HG03558 (cell line): ENCODE results near the gene UNC13A.

Experiments used
- ATAC-seq: cut with Tn5 transposase; IDR thresholded peaks from one replicate; pipeline ENCODE4 v1.9.1; 2021; ENCODE audit warnings: moderate number of reproducible peaks; ENCODE audit not compliant: unreplicated experiment; ENCODE audit errors: extremely low read depth

Gene UNC13A

GRCh38 chr19:17711851-17712250 lies 23.7 kb upstream of the UNC13A start:
- no peak for ATAC-seq

GRCh38 chr19:17706750-17707181 lies 18.6 kb upstream of the UNC13A start:
- ATAC-seq: no peak

- ATAC-seq: no peak
Measured at GRCh38 chr19:17703824-17704463, 15.8 kb upstream of the UNC13A start.

GRCh38 chr19:17695198-17695597 lies 7.0 kb upstream of the UNC13A start:
- ATAC-seq: no peak

- no peak for ATAC-seq
Measured at GRCh38 chr19:17692566-17692965, 4.4 kb upstream of the UNC13A start.

- ATAC-seq: no peak
Measured at GRCh38 chr19:17688853-17689595, 870 bp upstream of the UNC13A start.

GRCh38 chr19:17687141-17687856 lies 855 bp downstream of the UNC13A start:
- no peak for ATAC-seq

GRCh38 chr19:17686592-17687024 lies 1.5 kb downstream of the UNC13A start:
- no peak for ATAC-seq

- no peak for ATAC-seq
Measured at GRCh38 chr19:17686023-17686521, 2.1 kb downstream of the UNC13A start.

- ATAC-seq: no peak
Measured at GRCh38 chr19:17685451-17686022, 2.6 kb downstream of the UNC13A start.

GRCh38 chr19:17684256-17684655 lies 3.9 kb downstream of the UNC13A start:
- no peak for ATAC-seq

GRCh38 chr19:17683078-17683477 lies 5.1 kb downstream of the UNC13A start:
- no peak for ATAC-seq

- ATAC-seq: no peak
Measured at GRCh38 chr19:17682273-17682672, 5.9 kb downstream of the UNC13A start.

GRCh38 chr19:17681505-17682125 lies 6.5 kb downstream of the UNC13A start:
- no peak for ATAC-seq

- ATAC-seq: no peak
Measured at GRCh38 chr19:17680230-17680722, 7.9 kb downstream of the UNC13A start.

- ATAC-seq: no peak
Measured at GRCh38 chr19:17679526-17680229, 8.5 kb downstream of the UNC13A start.

- no peak for ATAC-seq
Measured at GRCh38 chr19:17678836-17679235, 9.3 kb downstream of the UNC13A start.

GRCh38 chr19:17677002-17677401 lies 11.2 kb downstream of the UNC13A start:
- ATAC-seq: no peak

- ATAC-seq: no peak
Measured at GRCh38 chr19:17676295-17676694, 11.9 kb downstream of the UNC13A start.
